ENCODE measurements around the gene BST1. TPM values are rescaled to one million over a fixed set of nuclear protein-coding genes. Genes with fewer than 3 reads are reported as not detected.
A peak's percentile ranks its signal among the peaks of the same experiment; 100 is the strongest.

Gene BST1
- polyA plus RNA-seq, 3 donors, result 140 to 297 (median 266) TPM

- peak within 1 kb of the TSS; percentile 97 to 99 (median 99) for H3K27ac Mint-ChIP-seq
- H3K36me3 Mint-ChIP-seq, result peaks cover 13 to 27% of the 10 kb centered on the region in 2 donors
- H4K20me1 ChIP-seq (ENCODE audit: insufficient read depth, low read length), result peaks cover 26% of the 10 kb centered on the region
- peak; percentile 77 to 90 (median 86) for DNase-seq
- peak within 1 kb of the TSS; percentile 97 to 100 for H3K27ac ChIP-seq (ENCODE audit: low read depth in 1 of 2, low read length in 2 of 2)
- H3K4me1 ChIP-seq (ENCODE audit: control insufficient read depth in 1 of 2, insufficient read depth in 2 of 2, low read length in 2 of 2), result peaks cover 58 to 83% of the 10 kb centered on the region in 2 donors
- peak within 1 kb of the TSS; percentile 86 for H3K9ac ChIP-seq (ENCODE audit: insufficient read depth, low read length, poor library complexity, severe bottlenecking)
- H3K4me3 ChIP-seq (replicated peaks in 1 of 3; ENCODE audit: low read depth in 2 of 3, low read length in 3 of 3), result peak within 1 kb of the TSS; percentile 72 to 98 (median 95)
- H2AFZ ChIP-seq (ENCODE audit: insufficient read depth, low read depth, low read length, poor library complexity, severe bottlenecking), result peak within 1 kb of the TSS; percentile 90
- H3K9me3 Mint-ChIP-seq, result no peaks in the 10 kb centered on the region
- no peaks in the 10 kb centered on the region for H3K27me3 ChIP-seq (ENCODE audit: control insufficient read depth in 2 of 2, insufficient read depth in 2 of 2, low read length in 2 of 2)
- WGBS (ENCODE audit: insufficient coverage), result 14% methylated on average over 79 of the region's 85 CpGs
- intact Hi-C loops (cut with micrococcal nuclease), result loop anchor here (5.0 kb wide), 2 partner anchors 37 to 653 kb away; partner anchors contain the start of gene CPEB2 (in 1 of the 2)
- peak within 1 kb of the TSS; percentile 97 for H3K4me2 ChIP-seq (replicated peaks; ENCODE audit: extremely low read depth, low read length, poor library complexity, severe bottlenecking)
- peaks cover 93% of the 10 kb centered on the region for H3K79me2 ChIP-seq (ENCODE audit: insufficient read depth, low read length)
- peak within 1 kb of the TSS; percentile 99 to 100 for H3K4me3 Mint-ChIP-seq
- no peaks in the 10 kb centered on the region for H3K36me3 ChIP-seq (replicated peaks in 1 of 2; ENCODE audit: control insufficient read depth in 1 of 2, insufficient read depth in 2 of 2, low read length in 2 of 2)
- H3K4me1 Mint-ChIP-seq, result peaks cover 64% of the 10 kb centered on the region
- TF ChIP-seq, protein P1, sequence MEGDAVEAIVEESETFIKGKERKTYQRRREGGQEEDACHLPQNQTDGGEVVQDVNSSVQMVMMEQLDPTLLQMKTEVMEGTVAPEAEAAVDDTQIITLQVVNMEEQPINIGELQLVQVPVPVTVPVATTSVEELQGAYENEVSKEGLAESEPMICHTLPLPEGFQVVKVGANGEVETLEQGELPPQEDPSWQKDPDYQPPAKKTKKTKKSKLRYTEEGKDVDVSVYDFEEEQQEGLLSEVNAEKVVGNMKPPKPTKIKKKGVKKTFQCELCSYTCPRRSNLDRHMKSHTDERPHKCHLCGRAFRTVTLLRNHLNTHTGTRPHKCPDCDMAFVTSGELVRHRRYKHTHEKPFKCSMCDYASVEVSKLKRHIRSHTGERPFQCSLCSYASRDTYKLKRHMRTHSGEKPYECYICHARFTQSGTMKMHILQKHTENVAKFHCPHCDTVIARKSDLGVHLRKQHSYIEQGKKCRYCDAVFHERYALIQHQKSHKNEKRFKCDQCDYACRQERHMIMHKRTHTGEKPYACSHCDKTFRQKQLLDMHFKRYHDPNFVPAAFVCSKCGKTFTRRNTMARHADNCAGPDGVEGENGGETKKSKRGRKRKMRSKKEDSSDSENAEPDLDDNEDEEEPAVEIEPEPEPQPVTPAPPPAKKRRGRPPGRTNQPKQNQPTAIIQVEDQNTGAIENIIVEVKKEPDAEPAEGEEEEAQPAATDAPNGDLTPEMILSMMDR (IDR thresholded peaks at IDR 0.05), result no peak
- no peaks in the 10 kb centered on the region for H3K27me3 Mint-ChIP-seq (ENCODE audit: low read depth in 3 of 3)
- no peaks in the 10 kb centered on the region for H3K9me3 ChIP-seq (replicated peaks in 1 of 2; ENCODE audit: control insufficient read depth in 1 of 2, insufficient read depth in 1 of 2, low read length in 2 of 2)
Measured at GRCh38 chr4:15655223-15656037, 47.4 kb upstream of the BST1 start, which contains the start of gene FBXL5. FBXL5 (minus strand) TSS chr4:15655357; CDS start chr4:15655287, 70 bp downstream.

GRCh38 chr4:15656038-15656470 is 46.8 kb upstream of the BST1 start:
- Histone ChIP-seq H3K27ac (ENCODE audit: low read depth in 1 of 2, low read length in 2 of 2) (peak overlapping the region; percentile 97 to 100), H3K79me2 (ENCODE audit: insufficient read depth, low read length) (peaks cover 93% of the 10 kb centered on the region), H3K4me2 (replicated peaks; ENCODE audit: extremely low read depth, low read length, poor library complexity, severe bottlenecking) (peak overlapping the region; percentile 97), H3K4me1 (ENCODE audit: control insufficient read depth in 1 of 2, insufficient read depth in 2 of 2, low read length in 2 of 2) (peaks cover 59 to 83% of the 10 kb centered on the region in 2 donors), H3K9ac (ENCODE audit: insufficient read depth, low read length, poor library complexity, severe bottlenecking) (peak overlapping the region; percentile 86), H3K36me3 (replicated peaks in 1 of 2; ENCODE audit: control insufficient read depth in 1 of 2, insufficient read depth in 2 of 2, low read length in 2 of 2) (no peaks in the 10 kb centered on the region), H4K20me1 (ENCODE audit: insufficient read depth, low read length) (peaks cover 20% of the 10 kb centered on the region), H2AFZ (ENCODE audit: insufficient read depth, low read depth, low read length, poor library complexity, severe bottlenecking) (peak overlapping the region; percentile 90), H3K4me3 (replicated peaks in 1 of 3; ENCODE audit: low read depth in 2 of 3, low read length in 3 of 3) (peak overlapping the region; percentile 46 to 98 (median 72)), H3K27me3 (ENCODE audit: control insufficient read depth in 2 of 2, insufficient read depth in 2 of 2, low read length in 2 of 2) (no peaks in the 10 kb centered on the region), H3K9me3 (replicated peaks in 1 of 2; ENCODE audit: control insufficient read depth in 1 of 2, insufficient read depth in 1 of 2, low read length in 2 of 2) (no peaks in the 10 kb centered on the region)
- H3K27ac Mint-ChIP-seq, result peak overlapping the region; percentile 97 to 99 (median 99)
- peaks cover 64% of the 10 kb centered on the region for H3K4me1 Mint-ChIP-seq
- WGBS (ENCODE audit: insufficient coverage), result 85% methylated on average over 10 of the region's 12 CpGs
- TF ChIP-seq, protein P1 (IDR thresholded peaks at IDR 0.05), result no peak
- H3K4me3 Mint-ChIP-seq, result peak overlapping the region; percentile 83 to 95
- H3K36me3 Mint-ChIP-seq, result peaks cover 10 to 22% of the 10 kb centered on the region in 2 donors
- intact Hi-C loops (cut with micrococcal nuclease), result loop anchor here (5.0 kb wide), 2 partner anchors 36 to 654 kb away; partner anchors contain the start of gene CPEB2 (in 1 of the 2)
- no peaks in the 10 kb centered on the region for H3K27me3 Mint-ChIP-seq (ENCODE audit: low read depth in 3 of 3)
- H3K9me3 Mint-ChIP-seq, result no peaks in the 10 kb centered on the region
- no peak for DNase-seq
